Keratinocyte (primary cell): ENCODE data around the gene BOC. TPM values are rescaled to one million over a fixed set of nuclear protein-coding genes. Genes with fewer than 3 reads are reported as not detected.

Experiments
- DNase-seq: peaks from one replicate; pipeline ENCODE4 v3.0.0-alpha.2; 2011; ENCODE audit warnings: low read depth, missing footprints, low spot score
- FAIRE-seq: peaks from 2 replicates; lab custom pipeline; 2011; peaks lifted over from hg19 to GRCh38; lab: Jason Lieb, UNC
- H2AFZ ChIP-seq: 2 replicates; pipeline ENCODE4 v1.6.0; 2012; ENCODE audit warnings: low read length, control low read depth, inconsistent platforms; ENCODE audit not compliant: control insufficient read depth
- H3K27ac ChIP-seq: 2 replicates; pipeline ENCODE4 v1.5.1; 2011; ENCODE audit warnings: low read length; ENCODE audit not compliant: control insufficient read depth, insufficient read depth
- H3K27me3 ChIP-seq: 3 replicates; pipeline ENCODE4 v1.6.0; 2011; ENCODE audit warnings: low read length; ENCODE audit not compliant: control insufficient read depth, insufficient read depth; ENCODE audit errors: extremely low read depth
- H3K36me3 ChIP-seq, 2 experiments: 2 replicates in 1 of 2; 3 replicates in 1 of 2; pipeline ENCODE4 v1.5.1; 2011; ENCODE audit warnings: low read length in 2 of 2, mild to moderate bottlenecking in 1 of 2; ENCODE audit not compliant: control insufficient read depth in 2 of 2, insufficient read depth in 2 of 2; ENCODE audit errors: extremely low read depth in 1 of 2
- H3K4me1 ChIP-seq: 3 replicates; pipeline ENCODE4 v1.5.1; 2011; ENCODE audit warnings: low read length; ENCODE audit not compliant: control insufficient read depth, insufficient read depth; ENCODE audit errors: extremely low read depth
- H3K4me2 ChIP-seq: 3 replicates; pipeline ENCODE4 v1.6.0; 2011; ENCODE audit warnings: low read depth, low read length; ENCODE audit not compliant: control insufficient read depth, insufficient read depth; ENCODE audit errors: extremely low read depth
- H3K4me3 ChIP-seq, 3 experiments: fragments of 200-600 bp in 1 of 3; sonication (generic) in 1 of 3; 2 replicates in 2 of 3; 3 replicates in 1 of 3; pipeline ENCODE4 v1.5.1; 2011 to 2016; ENCODE audit warnings: low read length in 3 of 3, mild to moderate bottlenecking in 3 of 3, control low read depth in 2 of 3, inconsistent platforms in 1 of 3, low read depth in 1 of 3, mixed read lengths in 1 of 3, mixed run types in 1 of 3, moderate library complexity in 1 of 3; ENCODE audit not compliant: control insufficient read depth in 2 of 3, insufficient read depth in 2 of 3; ENCODE audit errors: extremely low read depth in 1 of 3
- H3K79me2 ChIP-seq: 2 replicates; pipeline ENCODE4 v1.6.0; 2012; ENCODE audit warnings: low read length; ENCODE audit not compliant: control insufficient read depth, insufficient read depth
- H3K9ac ChIP-seq: 3 replicates; pipeline ENCODE4 v1.6.0; 2011; ENCODE audit warnings: low read length; ENCODE audit not compliant: control insufficient read depth, insufficient read depth; ENCODE audit errors: extremely low read depth
- H3K9me1 ChIP-seq: 3 replicates; pipeline ENCODE4 v1.6.0; 2011; ENCODE audit warnings: low read length; ENCODE audit not compliant: control insufficient read depth, insufficient read depth; ENCODE audit errors: extremely low read depth
- H3K9me3 ChIP-seq: 2 replicates; pipeline ENCODE4 v1.5.1; 2012; ENCODE audit warnings: low read depth, low read length; ENCODE audit not compliant: control insufficient read depth
- H4K20me1 ChIP-seq: 3 replicates; pipeline ENCODE4 v1.6.0; 2011; ENCODE audit warnings: low read length; ENCODE audit not compliant: control insufficient read depth, insufficient read depth; ENCODE audit errors: extremely low read depth
- CTCF ChIP-seq, 3 experiments: IDR thresholded peaks in 1 of 3; conservative IDR thresholded peaks in 1 of 3; optimal IDR thresholded peaks in 1 of 3; 2 replicates in 2 of 3; 3 replicates in 1 of 3; pipeline versions ENCODE3 to v1.5.1; 2011; ENCODE audit warnings: low read length in 3 of 3, mild to moderate bottlenecking in 3 of 3, moderate library complexity in 2 of 3, control low read depth in 1 of 3, inconsistent platforms in 1 of 3; ENCODE audit not compliant: insufficient read depth in 2 of 3; ENCODE audit errors: extremely low read depth in 1 of 3
- EZH2 ChIP-seq: IDR thresholded peaks from one replicate; pipeline ENCODE4 v1.6.1; 2012; ENCODE audit warnings: inconsistent platforms, mild to moderate bottlenecking, low read length, moderate library complexity
- dilution Hi-C: fragments of 300-500 bp; cut with MboI; formaldehyde crosslinking; loops from one replicate; pipeline ENCODE4 v1.7.0; 2020; ENCODE audit warnings: low sequenced_read_pairs; ENCODE audit not compliant: extremely low pct_ligation_motif_present
- polyA plus RNA-seq, 5 experiments: library from polyadenylated mRNA; depleted of rRNA in 3 of 5; stranded (reverse) in 3 of 5; stranded (forward) in 1 of 5; unstranded in 1 of 5; fragments of >200 nt; gene quantifications; 1 replicate in 1 of 5; 2 replicates in 3 of 5; 3 replicates in 1 of 5; pipeline versions ENCODE4 v1.2.1 to v1.2.3, GENCODE V29; 2011 to 2012; ENCODE audit warnings: missing spikeins in 2 of 5, low read depth in 1 of 5, low replicate concordance in 1 of 5

Gene BOC
- polyA plus RNA-seq, 1 donor (not counting 4 experiments of a cell fraction or from before 2014, with no cell fraction given) = 11.2 TPM

- no peaks in the 10 kb centered on the region for H3K79me2 ChIP-seq
- H2AFZ ChIP-seq = no peak overlapping the region
- H3K4me3 ChIP-seq = no peak overlapping the region
- no peaks in the 10 kb centered on the region for H4K20me1 ChIP-seq
- DNase-seq (no peak), FAIRE-seq (no peak)
- H3K9me1 ChIP-seq = no peaks in the 10 kb centered on the region
- no peak overlapping the region for H3K9ac ChIP-seq
- H3K9me3 ChIP-seq = no peaks in the 10 kb centered on the region
- no peaks in the 10 kb centered on the region for H3K27me3 ChIP-seq
- dilution Hi-C loops = no loop called here
- TF ChIP-seq CTCF (optimal IDR thresholded peaks at IDR 0.05 in 1 of 3, IDR thresholded peaks at IDR 0.05 in 1 of 3, conservative IDR thresholded peaks at IDR 0.05 in 1 of 3; ENCODE audit: extremely low read depth in 1 of 3, insufficient read depth in 2 of 3, low read length in 3 of 3) (no peak), EZH2 (no peak)
- H3K27ac ChIP-seq = no peak overlapping the region
- H3K36me3 ChIP-seq = no peaks in the 10 kb centered on the region
- H3K4me2 ChIP-seq = no peak overlapping the region
- H3K4me1 ChIP-seq = no peaks in the 10 kb centered on the region
Measured at GRCh38 chr3:113304102-113304501, 92.7 kb downstream of the BOC start.

- H3K27ac ChIP-seq = no peak overlapping the region
- H3K27me3 ChIP-seq = no peaks in the 10 kb centered on the region
- H3K4me2 ChIP-seq = no peak overlapping the region
- H3K9me3 ChIP-seq = no peaks in the 10 kb centered on the region
- TF ChIP-seq CTCF (optimal IDR thresholded peaks at IDR 0.05 in 1 of 3, IDR thresholded peaks at IDR 0.05 in 1 of 3, conservative IDR thresholded peaks at IDR 0.05 in 1 of 3; ENCODE audit: extremely low read depth in 1 of 3, insufficient read depth in 2 of 3, low read length in 3 of 3) = no peak
- no peak for TF ChIP-seq EZH2
- H3K36me3 ChIP-seq = no peaks in the 10 kb centered on the region
- no peak overlapping the region for H2AFZ ChIP-seq
- H3K9ac ChIP-seq = no peak overlapping the region
- DNase-seq (no peak), FAIRE-seq (no peak)
- dilution Hi-C loops = no loop called here
- no peak overlapping the region for H3K4me3 ChIP-seq
- H3K79me2 ChIP-seq = no peaks in the 10 kb centered on the region
- H4K20me1 ChIP-seq = no peaks in the 10 kb centered on the region
- H3K9me1 ChIP-seq = no peaks in the 10 kb centered on the region
- no peaks in the 10 kb centered on the region for H3K4me1 ChIP-seq
Measured at GRCh38 chr3:113304856-113305540, 93.6 kb downstream of the BOC start.
